ENCODE data around the gene EPHB2. TPM values are rescaled to one million over a fixed set of nuclear protein-coding genes. Genes with fewer than 3 reads are reported as not detected.
A peak's percentile ranks its signal among the peaks of the same experiment; 100 is the strongest.

EPHB2 gene
- total and polyA plus RNA-seq, 2 of the 4 experiments (the other 2 are of a cell fraction), result 52.3 to 58.8 TPM

DNA sequence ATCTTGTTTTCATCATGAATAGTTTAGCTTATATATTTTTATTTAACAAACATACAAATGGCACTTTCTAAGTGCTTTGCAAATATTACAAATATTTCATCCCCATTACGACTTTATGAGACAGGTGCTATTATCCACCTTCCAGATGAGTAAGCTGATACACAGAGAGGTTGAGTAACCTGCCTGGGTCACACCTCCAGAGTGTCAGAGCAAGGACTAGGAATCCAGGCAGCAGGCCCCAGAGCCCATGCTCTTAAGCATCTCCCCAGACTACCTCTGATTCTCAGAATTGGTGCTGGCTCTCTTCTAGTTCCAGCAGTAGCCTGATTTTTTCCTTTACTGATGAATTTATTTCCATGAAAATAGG, 40.0 kb downstream of the EPHB2 start:
- H3K4me3 ChIP-seq (ENCODE audit: insufficient read depth, low read depth, low read length), result no peak overlapping the region
- intact Hi-C loops (cut with micrococcal nuclease) (loop anchor here (2.0 kb wide), 1 partner anchor 46 kb away; no protein-coding TSS in a partner anchor), in situ Hi-C loops (cut with MboI; ENCODE audit: low sequenced_read_pairs) (no loop called here), dilution Hi-C loops (cut with HindIII; ENCODE audit: low sequenced_read_pairs, unreplicated experiment) (no loop called here)
- H3K79me1 ChIP-seq (ENCODE audit: low read depth in 1 of 2, low read length in 2 of 2), result peaks cover 39 to 60% of the 10 kb centered on the region in 2 experiments
- no TSS peak for BruUV-seq (replicated peaks)
- H2AK5ac ChIP-seq (ENCODE audit: low read depth, low read length), result peak overlapping the region; percentile 92; the same call in 1 of the 2 replicates
- H3K23ac ChIP-seq (ENCODE audit: low read depth, low read length), result 0 out of 2 replicates have a peak overlapping the region, but pooled peaks have one; percentile 0
- H3K14ac ChIP-seq (replicated peaks; ENCODE audit: low read depth, low read length), result peak overlapping the region; percentile 69
- no peaks in the 10 kb centered on the region for H3K9me3 ChIP-seq (ENCODE audit: control insufficient read depth, insufficient read depth, low read length)
- H4K20me1 ChIP-seq (ENCODE audit: insufficient read depth, low read length), result peaks cover 32% of the 10 kb centered on the region
- peak overlapping the region; percentile 46; the same call in 1 of the 2 replicates for H4K91ac ChIP-seq (ENCODE audit: insufficient read depth, low read depth, low read length)
- peak overlapping the region; percentile 14; the same call in 1 of the 2 replicates for H3K56ac ChIP-seq (ENCODE audit: extremely low read depth, insufficient read depth, low read length)
- H3K9ac ChIP-seq (ENCODE audit: low read depth, low read length), result no peak overlapping the region
- ChIA-PET CTCF (interaction anchor here (1.0 kb wide), 1 partner anchor 46 kb away, joined by 4 read pairs; no protein-coding TSS in a partner anchor), POLR2A (ENCODE audit: unreplicated experiment) (interaction anchor here (0.5 kb wide), 1 partner anchor 178 kb away, joined by 3 read pairs; no protein-coding TSS in a partner anchor)
- WGBS, 2 experiments (ENCODE audit: extremely low coverage in 2 of 2, insufficient read length in 1 of 2), result no CpG with 5 or more reads among the region's 1 CpG
- no peak overlapping the region for H2AK9ac ChIP-seq (replicated peaks; ENCODE audit: low read depth, low read length, poor library complexity)
- peaks cover 55% of the 10 kb centered on the region for H3K9me1 ChIP-seq (ENCODE audit: insufficient read depth, low read length)
- H2BK5ac ChIP-seq (ENCODE audit: low read depth, low read length, poor library complexity, severe bottlenecking), result peak overlapping the region; percentile 38
- H3K36me3 ChIP-seq (ENCODE audit: control insufficient read depth, insufficient read depth, low read length), result no peaks in the 10 kb centered on the region
- no peak overlapping the region for H3K4me2 ChIP-seq (ENCODE audit: low read depth, low read length)
- ATAC-seq (ENCODE audit: low read depth) (peak; percentile 22), DNase-seq (no peak)
- H2BK20ac ChIP-seq (ENCODE audit: low read depth, low read length), result peak overlapping the region; percentile 30; the same call in 1 of the 2 replicates
- H2BK15ac ChIP-seq (ENCODE audit: low read depth, low read length), result peak overlapping the region; percentile 90; the same call in 2 of the 3 replicates
- no peak overlapping the region for H4K5ac ChIP-seq (ENCODE audit: low read depth, low read length)
- H4K8ac ChIP-seq (ENCODE audit: low read depth in 2 of 2, low read length in 2 of 2), result peak overlapping the region; percentile 1 to 65; a peak in 2 of 4 replicates
- H3K4ac ChIP-seq (ENCODE audit: low read depth, low read length), result peak overlapping the region; percentile 78; the same call in 1 of the 2 replicates
- H3K27me3 ChIP-seq (ENCODE audit: control insufficient read depth, insufficient read depth, low read length), result no peaks in the 10 kb centered on the region
- H3K4me1 ChIP-seq (ENCODE audit: control insufficient read depth, insufficient read depth, low read length), result peaks cover 50% of the 10 kb centered on the region
- peak; percentile 20; the same call in 1 of the 2 replicates for TF ChIP-seq CEBPB (IDR thresholded peaks at IDR 0.05; ENCODE audit: low read depth, low read length)
- no peak for TF ChIP-seq RFX5 (IDR thresholded peaks at IDR 0.05; ENCODE audit: low read depth, low read length)
- H3K27ac ChIP-seq (ENCODE audit: insufficient read depth, low read length), result no peak overlapping the region
- H2AFZ ChIP-seq (replicated peaks; ENCODE audit: low read length, poor library complexity), result no peak overlapping the region
- H3K18ac ChIP-seq (ENCODE audit: low read depth, low read length), result no peak overlapping the region; the same call in 1 of the 2 replicates
- peak overlapping the region; percentile 72 for H2BK120ac ChIP-seq (ENCODE audit: low read depth, low read length)

All from IMR-90 (cell line).